ENCODE data around the gene BSPRY.

Gene BSPRY

DNA sequence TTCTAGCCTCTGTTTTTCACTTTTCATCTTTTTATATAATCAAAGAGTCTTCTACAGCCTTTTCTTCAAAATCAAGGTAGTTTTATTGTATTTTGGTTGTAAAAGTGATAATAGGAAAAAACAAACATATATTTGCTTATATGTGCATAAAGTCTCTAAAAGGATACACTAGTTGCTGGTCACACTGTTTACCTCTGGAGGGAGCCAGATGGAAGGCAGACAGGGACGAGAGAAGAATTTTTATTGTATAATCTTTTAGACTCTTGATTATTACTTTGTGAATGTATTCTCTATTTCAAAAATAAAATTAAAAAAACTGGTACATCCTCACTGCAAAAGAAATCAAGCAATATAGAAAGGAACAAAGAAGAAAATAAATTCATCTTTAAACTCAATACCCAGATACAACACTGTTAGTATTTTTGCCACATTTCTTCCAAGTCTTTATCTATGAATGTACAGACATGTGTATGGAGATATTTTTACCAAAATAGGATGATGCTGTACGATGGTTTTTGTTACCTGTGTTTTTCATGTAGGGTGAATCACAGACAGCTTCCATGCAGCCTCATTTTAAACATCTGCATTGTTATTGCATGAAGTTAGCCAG is 40.0 kb upstream of the BSPRY start:
- peaks cover 13% of the 10 kb centered on the region for H3K4me1 ChIP-seq (ENCODE audit: low read length)
- H3K36me3 ChIP-seq (replicated peaks; ENCODE audit: insufficient read depth, low read length): no peaks in the 10 kb centered on the region
- no peaks in the 10 kb centered on the region for H4K20me1 ChIP-seq (ENCODE audit: insufficient read depth, low read length)
- H3K9me2 ChIP-seq (replicated peaks; ENCODE audit: insufficient read depth, low read length): no peaks in the 10 kb centered on the region
- H3K9me3 ChIP-seq (replicated peaks; ENCODE audit: insufficient read depth, low read length): no peaks in the 10 kb centered on the region
- no peaks in the 10 kb centered on the region for H3K79me2 ChIP-seq (ENCODE audit: low read length)
- no peak overlapping the region for H3K27ac ChIP-seq (ENCODE audit: low read length)
- H3K4me2 ChIP-seq (ENCODE audit: low read depth, low read length): no peak overlapping the region
- 0 out of 2 replicates have a peak, but pooled peaks cover 5% of the 10 kb centered on the region for H3F3A ChIP-seq (ENCODE audit: insufficient read depth, low read length)
- H3K4me3 ChIP-seq (ENCODE audit: low read length): no peak overlapping the region
- H2AFZ ChIP-seq (ENCODE audit: low read length): no peak overlapping the region
- peak; percentile 62 for DNase-seq
- H3K9ac ChIP-seq (ENCODE audit: low read length): no peak overlapping the region
- H3K27me3 ChIP-seq (replicated peaks; ENCODE audit: insufficient read depth, low read length): no peaks in the 10 kb centered on the region
- TF ChIP-seq, protein P1, sequence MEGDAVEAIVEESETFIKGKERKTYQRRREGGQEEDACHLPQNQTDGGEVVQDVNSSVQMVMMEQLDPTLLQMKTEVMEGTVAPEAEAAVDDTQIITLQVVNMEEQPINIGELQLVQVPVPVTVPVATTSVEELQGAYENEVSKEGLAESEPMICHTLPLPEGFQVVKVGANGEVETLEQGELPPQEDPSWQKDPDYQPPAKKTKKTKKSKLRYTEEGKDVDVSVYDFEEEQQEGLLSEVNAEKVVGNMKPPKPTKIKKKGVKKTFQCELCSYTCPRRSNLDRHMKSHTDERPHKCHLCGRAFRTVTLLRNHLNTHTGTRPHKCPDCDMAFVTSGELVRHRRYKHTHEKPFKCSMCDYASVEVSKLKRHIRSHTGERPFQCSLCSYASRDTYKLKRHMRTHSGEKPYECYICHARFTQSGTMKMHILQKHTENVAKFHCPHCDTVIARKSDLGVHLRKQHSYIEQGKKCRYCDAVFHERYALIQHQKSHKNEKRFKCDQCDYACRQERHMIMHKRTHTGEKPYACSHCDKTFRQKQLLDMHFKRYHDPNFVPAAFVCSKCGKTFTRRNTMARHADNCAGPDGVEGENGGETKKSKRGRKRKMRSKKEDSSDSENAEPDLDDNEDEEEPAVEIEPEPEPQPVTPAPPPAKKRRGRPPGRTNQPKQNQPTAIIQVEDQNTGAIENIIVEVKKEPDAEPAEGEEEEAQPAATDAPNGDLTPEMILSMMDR (IDR thresholded peaks at IDR 0.05; ENCODE audit: low read length): peak; percentile 67
- TF ChIP-seq EZH2phosphoT487 (IDR thresholded peaks at IDR 0.05; ENCODE audit: low read length): no peak
- TF ChIP-seq EZH2 (optimal IDR thresholded peaks at IDR 0.05; ENCODE audit: low read depth, low read length): no peak

GRCh38 chr9:113310538-113310937 is 38.8 kb upstream of the BSPRY start:
- H3K9me2 ChIP-seq (replicated peaks; ENCODE audit: insufficient read depth, low read length): no peaks in the 10 kb centered on the region
- H3F3A ChIP-seq (ENCODE audit: insufficient read depth, low read length): 0 out of 2 replicates have a peak, but pooled peaks cover 5% of the 10 kb centered on the region
- no peaks in the 10 kb centered on the region for H3K9me3 ChIP-seq (replicated peaks; ENCODE audit: insufficient read depth, low read length)
- no peak overlapping the region for H3K27ac ChIP-seq (ENCODE audit: low read length)
- H2AFZ ChIP-seq (ENCODE audit: low read length): no peak overlapping the region
- no peaks in the 10 kb centered on the region for H3K36me3 ChIP-seq (replicated peaks; ENCODE audit: insufficient read depth, low read length)
- no peak overlapping the region for H3K4me3 ChIP-seq (ENCODE audit: low read length)
- H3K4me1 ChIP-seq (ENCODE audit: low read length): peaks cover 13% of the 10 kb centered on the region
- no peaks in the 10 kb centered on the region for H3K27me3 ChIP-seq (replicated peaks; ENCODE audit: insufficient read depth, low read length)
- TF ChIP-seq, protein P1 (IDR thresholded peaks at IDR 0.05; ENCODE audit: low read length): no peak
- TF ChIP-seq EZH2phosphoT487 (IDR thresholded peaks at IDR 0.05; ENCODE audit: low read length) (no peak), EZH2 (optimal IDR thresholded peaks at IDR 0.05; ENCODE audit: low read depth, low read length) (no peak)
- H4K20me1 ChIP-seq (ENCODE audit: insufficient read depth, low read length): no peaks in the 10 kb centered on the region
- H3K4me2 ChIP-seq (ENCODE audit: low read depth, low read length): no peak overlapping the region
- no peak for DNase-seq
- no peaks in the 10 kb centered on the region for H3K79me2 ChIP-seq (ENCODE audit: low read length)
- H3K9ac ChIP-seq (ENCODE audit: low read length): no peak overlapping the region

- H3K9ac ChIP-seq (ENCODE audit: low read length): no peak overlapping the region
- no peaks in the 10 kb centered on the region for H4K20me1 ChIP-seq (ENCODE audit: insufficient read depth, low read length)
- H3K27me3 ChIP-seq (replicated peaks; ENCODE audit: insufficient read depth, low read length): no peaks in the 10 kb centered on the region
- H3K4me2 ChIP-seq (ENCODE audit: low read depth, low read length): peak overlapping the region; percentile 27; the same call in 1 of the 2 replicates
- no peaks in the 10 kb centered on the region for H3K9me2 ChIP-seq (replicated peaks; ENCODE audit: insufficient read depth, low read length)
- peaks cover 13% of the 10 kb centered on the region for H3K4me1 ChIP-seq (ENCODE audit: low read length)
- H2AFZ ChIP-seq (ENCODE audit: low read length): no peak overlapping the region
- H3F3A ChIP-seq (ENCODE audit: insufficient read depth, low read length): 0 out of 2 replicates have a peak, but pooled peaks cover 5% of the 10 kb centered on the region
- no peaks in the 10 kb centered on the region for H3K9me3 ChIP-seq (replicated peaks; ENCODE audit: insufficient read depth, low read length)
- H3K79me2 ChIP-seq (ENCODE audit: low read length): no peaks in the 10 kb centered on the region
- H3K27ac ChIP-seq (ENCODE audit: low read length): no peak overlapping the region
- H3K36me3 ChIP-seq (replicated peaks; ENCODE audit: insufficient read depth, low read length): no peaks in the 10 kb centered on the region
- no peak overlapping the region for H3K4me3 ChIP-seq (ENCODE audit: low read length)
- DNase-seq: peak; percentile 15
- no peak for TF ChIP-seq EZH2 (optimal IDR thresholded peaks at IDR 0.05; ENCODE audit: low read depth, low read length)
Observed at GRCh38 chr9:113311961-113312360, 37.4 kb upstream of the BSPRY start.

DNA sequence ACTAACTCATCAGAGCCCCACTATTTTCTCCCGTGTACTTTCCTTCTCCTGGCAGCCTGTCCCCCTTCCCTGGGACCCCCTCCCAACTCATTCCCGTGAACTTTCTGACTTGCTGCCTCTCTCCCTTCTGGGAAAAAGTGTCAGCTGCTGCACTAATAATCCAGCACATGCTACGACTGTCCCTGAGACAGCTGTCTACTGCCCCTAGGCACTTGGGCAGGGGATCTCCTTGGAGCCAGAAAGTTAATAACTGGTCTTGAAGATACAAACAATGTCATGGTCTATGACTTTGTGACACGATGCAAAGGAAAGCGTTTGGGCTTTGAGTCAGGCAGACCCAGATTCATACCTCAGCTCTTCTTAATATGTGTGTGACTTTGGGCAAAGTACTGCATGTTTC is 36.1 kb upstream of the BSPRY start:
- H3K4me1 ChIP-seq (ENCODE audit: low read length): peaks cover 13% of the 10 kb centered on the region
- H3K9ac ChIP-seq (ENCODE audit: low read length): no peak overlapping the region
- H4K20me1 ChIP-seq (ENCODE audit: insufficient read depth, low read length): no peaks in the 10 kb centered on the region
- H3K36me3 ChIP-seq (replicated peaks; ENCODE audit: insufficient read depth, low read length): no peaks in the 10 kb centered on the region
- no peak overlapping the region for H3K27ac ChIP-seq (ENCODE audit: low read length)
- H3K9me3 ChIP-seq (replicated peaks; ENCODE audit: insufficient read depth, low read length): no peaks in the 10 kb centered on the region
- H3K79me2 ChIP-seq (ENCODE audit: low read length): no peaks in the 10 kb centered on the region
- DNase-seq: no peak
- H3K27me3 ChIP-seq (replicated peaks; ENCODE audit: insufficient read depth, low read length): no peaks in the 10 kb centered on the region
- 0 out of 2 replicates have a peak, but pooled peaks cover 5% of the 10 kb centered on the region for H3F3A ChIP-seq (ENCODE audit: insufficient read depth, low read length)
- TF ChIP-seq, protein P1 (IDR thresholded peaks at IDR 0.05; ENCODE audit: low read length): no peak
- TF ChIP-seq EZH2 (optimal IDR thresholded peaks at IDR 0.05; ENCODE audit: low read depth, low read length): no peak
- no peak for TF ChIP-seq EZH2phosphoT487 (IDR thresholded peaks at IDR 0.05; ENCODE audit: low read length)
- no peak overlapping the region for H3K4me3 ChIP-seq (ENCODE audit: low read length)
- H3K4me2 ChIP-seq (ENCODE audit: low read depth, low read length): no peak overlapping the region
- no peaks in the 10 kb centered on the region for H3K9me2 ChIP-seq (replicated peaks; ENCODE audit: insufficient read depth, low read length)
- H2AFZ ChIP-seq (ENCODE audit: low read length): no peak overlapping the region
